GM19035 (cell line): ENCODE data around the gene SLC25A14.
"Not testable (repeated sequence)": the region's sequence is repeated elsewhere in the genome, so short reads cannot be mapped to it uniquely, and the experiment has no call there.

Source experiments
- ATAC-seq: cut with Tn5 transposase; IDR thresholded peaks from one replicate; pipeline ENCODE4 v1.9.1; 2021; ENCODE audit not compliant: unreplicated experiment

SLC25A14 gene, protein sequence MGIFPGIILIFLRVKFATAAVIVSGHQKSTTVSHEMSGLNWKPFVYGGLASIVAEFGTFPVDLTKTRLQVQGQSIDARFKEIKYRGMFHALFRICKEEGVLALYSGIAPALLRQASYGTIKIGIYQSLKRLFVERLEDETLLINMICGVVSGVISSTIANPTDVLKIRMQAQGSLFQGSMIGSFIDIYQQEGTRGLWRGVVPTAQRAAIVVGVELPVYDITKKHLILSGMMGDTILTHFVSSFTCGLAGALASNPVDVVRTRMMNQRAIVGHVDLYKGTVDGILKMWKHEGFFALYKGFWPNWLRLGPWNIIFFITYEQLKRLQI

DNA sequence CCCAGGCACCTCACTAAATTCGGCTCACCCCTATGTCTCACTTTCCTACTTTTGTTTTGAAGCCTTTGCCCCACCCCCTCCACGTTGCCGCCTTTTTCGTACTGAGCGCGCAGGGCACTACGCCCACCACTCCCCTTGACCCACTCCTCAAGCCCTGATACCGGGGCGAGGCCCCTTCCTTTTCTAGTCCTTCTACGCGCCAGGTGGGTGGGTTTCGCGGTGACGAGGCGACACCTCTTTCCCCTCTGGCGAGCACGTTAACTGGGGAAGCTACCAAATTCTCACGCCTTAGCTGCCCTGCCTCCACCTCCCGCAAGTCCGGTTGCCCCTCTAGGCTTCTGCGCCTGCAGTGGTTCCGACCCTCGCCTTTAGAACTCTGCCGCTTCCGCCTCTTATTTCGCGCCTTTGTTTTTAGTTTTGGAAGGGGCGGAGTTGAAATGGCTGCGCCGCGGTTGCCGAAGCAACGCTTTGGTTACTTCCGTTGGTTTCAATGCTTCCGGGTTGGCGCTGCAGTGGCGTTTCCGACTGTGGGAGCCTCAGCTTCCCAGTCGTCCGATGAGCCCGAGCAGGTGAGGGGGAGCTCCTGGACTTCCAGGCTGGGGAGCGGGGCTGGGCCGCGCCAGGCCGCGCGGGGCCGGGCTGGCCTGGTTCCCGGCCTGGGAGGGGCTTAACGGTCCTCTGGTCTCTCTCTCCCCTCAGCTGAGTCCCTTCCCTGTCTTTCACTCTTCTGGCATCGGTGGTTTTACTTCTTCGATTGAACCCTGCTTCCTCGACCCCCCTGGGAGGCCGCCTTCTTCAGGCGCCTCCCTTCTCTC, at the start of gene SLC25A14:
Gene SLC25A14 (plus strand): TSS at position 512 of the 815 bp plus-strand sequence. CDS start 360 bp downstream, outside the sequence.
- ATAC-seq, result peak; percentile 98

DNA sequence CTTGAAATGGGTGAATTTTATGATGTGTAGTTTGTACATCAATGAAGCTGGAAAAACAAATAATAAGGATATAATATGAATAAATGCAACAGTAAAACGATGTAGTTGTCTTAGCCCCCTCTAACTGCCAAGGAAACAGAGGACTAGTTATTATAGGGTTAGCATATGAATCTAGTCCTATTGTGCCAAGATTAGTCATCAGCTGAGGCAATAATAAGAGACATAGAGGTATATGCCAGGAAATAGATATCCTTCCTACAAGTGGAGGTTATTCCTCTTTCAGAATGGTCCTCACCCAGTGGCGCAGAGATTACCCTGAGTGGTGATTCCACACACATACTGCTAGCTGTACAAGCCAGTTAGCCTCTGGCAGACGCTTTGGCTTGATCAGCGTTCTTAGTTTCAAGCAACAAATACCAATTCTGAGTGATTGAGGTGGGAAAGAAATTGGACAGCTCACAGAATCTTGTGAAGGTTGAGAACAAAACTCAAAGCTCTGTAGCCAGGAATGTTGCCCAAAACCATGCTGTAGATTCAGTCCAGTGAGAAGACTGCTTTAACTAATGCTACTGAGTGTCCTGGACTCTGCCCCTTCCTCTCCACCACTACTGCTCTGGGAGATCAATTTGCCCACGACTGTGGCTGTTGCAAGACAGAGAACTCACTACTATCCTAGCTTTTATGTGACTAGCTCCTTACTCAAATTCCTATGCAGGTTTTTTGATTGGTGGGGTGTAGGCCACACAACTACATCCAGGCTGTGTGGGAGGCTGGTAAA, 44.0 kb upstream of the SLC25A14 start:
- no peak for ATAC-seq

DNA sequence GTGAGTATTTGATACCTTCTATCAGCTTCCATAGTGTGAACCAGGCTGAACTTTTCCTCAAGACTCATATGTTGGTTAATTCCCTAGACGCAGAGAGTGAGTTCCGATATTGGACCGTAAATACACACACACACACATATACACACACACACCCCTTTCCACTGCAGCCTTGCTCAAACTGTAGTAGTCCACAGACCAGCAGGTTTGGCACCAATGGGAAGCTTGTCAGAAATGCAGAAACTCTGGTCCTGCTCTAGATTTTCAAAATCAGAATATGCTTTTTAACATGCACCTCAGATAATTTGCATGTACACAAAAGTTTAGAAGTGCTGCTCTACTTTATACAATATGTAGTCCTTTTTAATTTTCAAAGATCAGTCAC, 43.4 kb upstream of the SLC25A14 start:
- ATAC-seq, result no peak

DNA sequence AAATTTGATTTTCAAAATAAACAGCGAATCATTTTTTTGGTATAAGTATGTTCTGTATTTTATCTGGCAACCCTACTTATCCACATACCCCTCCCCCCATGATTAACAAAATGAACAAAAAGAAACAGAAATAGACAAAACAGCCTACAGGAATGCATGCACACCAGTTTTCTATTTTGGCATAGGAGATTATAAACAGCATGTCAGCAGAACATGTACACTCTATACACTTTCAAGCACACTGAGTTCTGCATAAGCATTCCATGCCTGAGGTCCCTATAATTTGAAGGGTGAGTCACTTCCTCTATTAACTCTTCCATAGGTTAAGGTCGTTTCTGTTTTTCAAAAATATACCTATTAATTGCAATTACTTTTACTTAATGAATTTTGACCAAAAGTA, 43.0 kb upstream of the SLC25A14 start:
- no peak for ATAC-seq

DNA sequence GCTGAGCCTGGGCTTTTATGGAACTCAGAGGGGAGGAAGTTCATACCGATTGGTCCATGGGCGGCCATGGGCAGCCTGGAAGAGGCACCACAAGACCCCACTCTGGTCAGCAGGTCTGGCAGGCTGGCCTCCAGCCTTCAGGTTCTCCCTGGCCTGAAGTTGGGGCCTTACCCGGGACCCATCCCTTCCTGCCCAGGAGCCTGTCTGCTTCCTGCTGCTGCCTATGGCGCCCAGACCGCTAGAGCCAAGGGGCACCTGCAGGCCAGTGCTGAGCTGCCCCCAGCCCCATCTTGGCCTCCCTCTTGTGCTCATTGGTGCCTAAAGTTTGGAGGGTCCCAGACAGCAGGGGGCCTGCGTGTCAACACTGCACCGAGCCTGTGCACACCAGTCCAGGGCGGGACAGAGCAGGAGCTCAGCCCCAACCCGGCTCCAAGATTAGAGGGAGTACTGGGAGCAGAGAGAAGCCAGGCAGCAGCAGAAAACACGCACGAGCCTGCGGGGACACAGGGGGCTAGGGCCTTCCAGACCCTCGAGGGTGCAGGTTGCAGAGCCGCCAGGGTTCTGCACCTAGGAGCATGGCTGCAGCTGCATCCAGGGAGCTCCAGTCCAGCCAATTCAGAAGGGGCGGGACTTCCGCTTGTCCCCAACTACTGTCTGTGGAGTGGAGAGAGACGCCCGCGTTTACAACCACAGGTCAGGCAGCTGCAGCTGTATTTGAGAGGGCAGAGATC, 40.3 kb upstream of the SLC25A14 start:
- no peak for ATAC-seq

DNA sequence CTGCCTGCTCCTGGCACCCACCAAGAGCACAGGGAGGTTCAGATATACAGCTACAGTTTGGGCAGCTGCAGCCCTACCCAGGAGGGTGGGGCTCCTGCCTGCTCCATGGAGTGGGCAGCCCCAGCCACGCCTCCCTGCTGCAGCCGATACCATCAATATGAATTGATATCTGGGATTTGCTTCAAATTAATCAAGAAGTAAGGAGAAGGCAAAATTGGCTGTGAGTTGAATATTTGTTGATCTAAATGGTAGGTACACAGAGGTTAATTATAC, 39.8 kb upstream of the SLC25A14 start:
- ATAC-seq, result no peak

DNA sequence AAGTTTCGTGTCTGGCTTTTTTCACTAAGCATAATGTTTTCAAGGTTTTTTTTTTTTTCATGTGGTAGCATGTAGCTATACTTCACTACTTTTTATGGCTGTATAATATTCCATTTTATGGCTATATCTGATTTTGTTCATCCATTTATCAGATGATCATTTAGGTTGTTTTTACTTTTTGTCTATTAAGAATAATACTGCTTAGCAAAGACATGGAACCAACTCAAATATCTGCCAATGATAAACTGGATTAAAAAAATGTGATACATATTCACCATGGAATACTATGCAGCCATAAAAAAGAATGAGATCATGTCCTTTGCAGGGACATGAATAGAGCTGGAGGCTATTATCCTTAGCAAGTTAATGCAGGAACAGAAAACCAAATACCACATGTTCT, 38.3 kb upstream of the SLC25A14 start:
- ATAC-seq, result no peak

DNA sequence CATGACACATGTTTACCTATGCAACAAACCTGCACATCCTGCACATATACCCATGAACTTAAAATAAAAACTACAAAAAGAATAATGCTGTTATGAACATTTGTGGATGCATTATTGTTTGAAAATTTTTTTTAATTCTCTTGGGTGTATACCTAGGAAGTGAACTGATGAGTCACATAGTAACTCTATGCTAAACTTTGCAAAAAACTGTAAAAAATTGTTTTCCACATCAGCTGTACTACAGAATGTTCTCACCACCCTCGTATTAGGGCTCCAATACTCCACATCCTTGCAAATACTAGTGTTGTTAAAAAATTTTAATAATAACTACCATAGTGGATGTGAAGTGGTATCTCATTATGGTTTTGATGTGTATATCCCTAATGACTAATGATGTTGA, 37.7 kb upstream of the SLC25A14 start:
- no peak for ATAC-seq

DNA sequence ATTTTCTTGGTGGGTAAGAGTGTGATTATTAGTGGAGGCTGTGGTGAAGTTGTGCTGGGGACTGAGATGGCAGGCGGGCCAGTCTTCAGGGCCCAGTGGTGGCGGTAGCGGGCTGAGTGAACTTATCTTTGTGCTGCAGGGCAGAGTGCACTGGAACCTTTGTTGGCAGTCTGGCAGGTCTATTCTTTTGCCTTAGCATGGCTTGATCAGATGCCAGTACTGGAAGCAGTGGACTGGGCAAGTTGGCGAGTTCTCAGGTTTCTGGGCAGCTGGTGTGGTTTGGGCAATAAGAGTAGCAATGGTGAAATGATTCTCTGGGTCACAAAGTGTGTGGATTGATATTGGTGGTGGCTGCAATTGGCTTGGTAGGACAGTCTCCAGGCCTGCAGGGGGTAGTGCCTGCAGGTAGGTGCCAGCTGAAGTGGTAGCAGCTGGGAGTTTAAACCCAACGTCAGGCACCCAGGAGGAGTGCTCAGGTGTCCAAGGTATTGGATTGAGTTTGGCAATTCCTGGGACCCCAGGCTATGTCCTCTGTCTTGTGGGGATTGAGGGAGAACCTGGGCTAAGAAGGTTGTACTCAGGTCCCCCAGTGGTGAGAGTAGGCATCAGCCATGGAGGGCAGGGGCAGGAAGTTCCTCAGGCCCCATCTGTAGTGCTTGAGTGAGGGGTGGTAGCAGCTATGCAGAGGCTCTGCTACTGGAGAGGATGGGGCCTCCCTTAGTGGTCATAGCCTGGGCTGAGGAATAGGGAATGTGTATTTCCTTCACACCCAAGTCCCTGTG, 34.9 kb upstream of the SLC25A14 start:
- no peak for ATAC-seq

DNA sequence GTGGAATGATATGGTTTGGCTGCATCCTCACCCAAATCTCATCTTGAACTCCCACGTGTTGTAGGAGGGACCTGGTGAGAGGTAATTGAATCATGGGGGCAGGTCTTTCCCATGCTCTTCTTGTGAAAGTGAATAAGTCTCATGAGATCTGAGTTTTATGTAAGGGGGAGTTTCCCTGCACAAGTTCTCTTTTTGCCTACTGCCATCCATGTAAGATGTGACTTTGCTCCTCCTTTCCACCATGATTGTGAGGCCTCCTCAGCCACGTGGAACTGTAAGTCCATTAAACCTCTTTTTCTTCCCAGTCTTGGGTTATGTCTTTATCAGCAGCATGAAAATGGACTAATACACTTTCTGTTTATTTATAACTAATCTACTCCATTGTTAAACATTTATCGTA, 19.8 kb upstream of the SLC25A14 start:
- ATAC-seq, result not testable (repeated sequence)

DNA sequence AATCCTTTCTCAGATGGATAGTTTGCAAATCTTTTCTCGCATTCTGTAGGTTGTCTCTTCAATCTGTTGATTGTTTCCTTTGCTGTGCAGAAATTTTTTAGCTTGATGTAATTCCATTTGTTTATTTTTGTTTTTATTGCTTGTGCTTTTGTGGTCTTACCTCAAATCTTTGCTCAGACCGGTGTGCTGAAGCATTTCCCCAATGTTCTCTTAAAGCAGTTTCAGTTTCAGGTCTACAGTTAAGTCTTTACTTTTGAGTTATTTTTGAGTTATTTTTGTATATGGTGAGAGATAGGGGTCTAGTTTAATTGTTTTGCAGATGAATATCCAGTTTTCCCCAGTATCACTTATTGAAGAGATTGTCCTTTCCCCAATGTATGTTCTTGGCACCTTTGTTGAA, 18.2 kb upstream of the SLC25A14 start:
- peak; percentile 73 for ATAC-seq

DNA sequence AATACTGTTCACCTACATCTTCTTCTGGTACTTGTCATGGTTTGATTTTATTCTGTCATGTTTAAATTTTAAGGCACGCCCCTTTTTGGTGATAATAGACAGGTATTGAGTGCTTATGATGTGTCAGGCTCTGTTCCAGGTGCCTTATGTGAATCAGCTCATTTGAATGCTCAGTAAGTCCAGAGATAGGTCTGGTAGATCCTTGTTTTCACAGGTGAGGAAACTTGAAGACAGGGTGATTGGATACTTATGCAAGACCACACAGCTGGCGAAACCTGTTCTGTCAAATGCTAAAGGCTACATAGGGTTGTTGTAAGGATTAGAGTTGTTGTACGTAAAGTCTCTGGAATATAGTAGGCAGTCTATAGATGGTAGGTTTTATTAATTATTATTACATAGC, 9.6 kb upstream of the SLC25A14 start:
- no peak for ATAC-seq

DNA sequence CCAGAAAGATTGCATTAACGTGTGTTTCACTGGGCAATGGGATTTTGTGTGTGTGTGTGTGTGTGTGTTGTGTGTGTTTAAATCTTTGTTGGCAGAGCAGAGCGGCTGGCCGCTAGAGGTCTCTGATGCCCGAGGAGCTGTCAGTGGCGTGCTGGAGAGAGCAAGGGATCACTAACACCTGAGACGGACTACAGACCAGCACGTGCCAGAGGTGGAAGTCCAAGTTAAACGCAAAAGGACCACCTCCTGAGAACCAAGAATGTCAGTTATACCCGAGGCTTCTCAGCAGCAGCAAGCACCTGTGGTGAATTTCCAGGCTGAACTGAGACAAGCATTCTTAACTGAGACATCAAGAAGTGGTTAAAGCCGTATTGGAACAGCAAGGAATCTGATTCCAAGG, 9.0 kb upstream of the SLC25A14 start:
- peak; percentile 90 for ATAC-seq

DNA sequence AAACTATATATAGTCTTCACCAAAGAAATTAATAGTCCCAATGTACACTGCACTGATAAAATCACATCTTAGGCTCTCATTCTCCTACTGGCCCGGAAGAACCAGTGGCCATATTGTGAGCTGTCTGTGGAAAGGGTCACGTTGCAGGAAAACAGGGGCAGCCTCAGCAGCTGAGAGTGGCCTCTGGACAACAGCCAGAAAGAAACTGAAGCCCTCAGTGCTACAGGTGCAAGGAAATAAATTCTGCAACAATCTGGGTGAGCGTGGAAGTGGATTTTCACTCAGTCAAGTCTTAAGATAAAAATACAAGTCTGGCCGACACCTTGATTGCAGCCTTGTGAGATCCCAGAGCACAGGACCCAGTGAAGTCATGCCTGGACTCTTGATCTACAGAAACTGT, 3.2 kb upstream of the SLC25A14 start:
- ATAC-seq, result no peak

DNA sequence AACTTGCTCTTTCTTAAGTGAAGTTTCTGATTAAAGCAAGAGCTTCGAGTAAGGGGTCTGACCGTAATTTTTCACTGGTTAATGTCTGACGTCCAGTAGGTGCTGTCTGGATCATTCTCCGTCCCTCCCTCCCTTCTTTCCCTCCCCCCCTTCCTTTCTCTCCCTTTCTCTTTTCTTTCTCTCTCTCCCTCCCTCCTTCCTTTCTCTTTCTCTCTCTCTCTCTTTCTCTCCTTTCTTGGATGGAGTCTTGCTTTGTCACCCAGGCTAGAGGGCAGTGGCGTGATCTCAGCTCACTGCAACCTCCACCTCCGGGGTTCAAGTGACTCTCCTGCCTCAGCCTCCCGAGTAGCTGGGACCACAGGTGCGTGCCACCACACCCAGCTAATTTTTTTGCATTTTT, 850 bp upstream of the SLC25A14 start:
- ATAC-seq, result not testable (repeated sequence)

DNA sequence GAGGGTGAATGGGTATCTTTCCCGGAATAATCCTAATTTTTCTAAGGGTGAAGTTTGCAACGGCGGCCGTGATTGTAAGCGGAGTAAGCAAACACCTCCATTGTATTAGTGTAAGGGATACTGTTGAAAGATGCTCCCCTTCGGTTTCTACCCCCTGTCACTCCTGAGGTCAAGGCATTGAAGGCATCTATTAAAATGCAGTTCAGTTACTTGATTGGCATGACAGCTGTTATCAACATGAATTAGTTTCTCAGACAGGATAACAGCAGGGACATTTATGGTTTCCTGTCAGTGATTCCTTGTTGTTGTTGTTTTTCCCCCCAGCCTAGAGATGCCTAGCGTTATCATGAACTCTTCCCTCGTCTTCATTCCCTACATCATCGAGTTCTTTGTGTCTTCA, 552 bp downstream of the SLC25A14 start:
- no peak for ATAC-seq

DNA sequence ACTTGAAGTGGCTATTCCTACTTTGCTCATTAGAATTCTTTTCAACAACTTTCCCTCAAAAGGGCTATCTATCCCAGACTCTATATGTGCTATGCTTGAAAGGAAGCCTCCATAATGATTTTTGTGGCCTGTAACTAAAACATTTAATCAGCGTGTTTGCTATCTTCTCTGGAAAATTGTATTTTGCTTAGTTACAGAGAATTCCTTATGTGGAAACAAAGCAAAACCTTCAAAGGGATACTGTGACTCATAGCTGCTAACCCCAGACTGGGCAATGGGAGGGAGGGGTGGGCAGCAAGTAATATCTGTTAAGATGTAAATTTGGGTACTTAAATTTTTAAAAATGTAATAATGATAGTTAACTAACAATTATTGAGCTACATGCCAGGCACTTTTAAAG, 3.7 kb downstream of the SLC25A14 start:
- ATAC-seq, result no peak

DNA sequence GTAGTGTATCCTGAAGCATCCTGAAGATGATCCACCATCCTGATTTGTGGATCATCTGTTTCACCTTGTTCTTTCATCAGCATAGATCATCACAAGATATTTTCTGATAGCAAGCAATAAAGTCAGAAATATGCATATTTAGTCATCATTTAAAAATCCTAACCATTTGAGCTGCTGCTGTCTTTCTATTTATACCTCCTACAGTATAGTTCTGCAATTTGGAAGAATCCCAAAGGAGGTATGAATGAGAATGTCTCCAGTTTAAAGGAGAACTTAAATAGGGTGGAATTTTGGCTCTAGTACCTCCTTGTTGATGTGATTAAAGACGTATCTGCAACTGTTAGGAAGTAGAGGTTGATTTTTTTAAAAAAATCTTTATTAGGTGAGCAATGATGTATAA, 7.6 kb downstream of the SLC25A14 start:
- no peak for ATAC-seq

DNA sequence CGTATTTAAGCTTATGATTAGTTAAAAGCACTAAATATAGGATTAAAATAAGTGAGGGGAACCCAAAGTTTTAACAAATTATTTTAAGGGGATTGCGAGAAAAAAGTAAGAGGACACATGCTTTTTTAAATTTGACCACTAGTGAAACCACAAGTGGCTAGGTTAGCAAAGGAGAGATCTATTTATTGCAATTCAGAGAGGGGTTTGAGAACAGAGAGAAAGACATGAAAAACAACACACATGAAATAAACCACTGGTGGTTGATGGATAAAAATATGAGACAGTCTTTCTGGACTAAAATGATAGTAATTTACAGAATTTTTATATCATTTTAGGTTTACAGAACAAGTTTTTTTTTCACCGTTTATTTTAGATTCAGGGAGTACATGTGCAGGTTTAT, 11.8 kb downstream of the SLC25A14 start:
- ATAC-seq, result no peak

DNA sequence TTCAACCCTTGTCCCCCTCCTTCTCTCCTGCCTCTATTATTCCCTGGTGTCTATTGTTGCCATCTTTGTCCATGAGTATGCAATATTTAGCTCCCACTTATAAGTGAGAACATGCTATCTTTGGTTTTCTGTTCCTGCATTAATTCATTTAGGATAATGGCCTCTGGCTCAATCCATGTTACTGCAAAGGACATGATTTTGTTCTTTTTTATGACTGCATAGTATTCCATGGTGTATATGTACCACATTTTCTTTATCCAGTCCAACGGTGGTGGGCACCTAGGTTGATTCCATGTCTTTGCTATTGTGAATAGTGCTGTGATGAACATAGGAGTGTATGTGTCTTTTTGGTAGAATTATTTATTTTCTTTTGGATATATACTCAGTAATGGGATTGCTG, 12.3 kb downstream of the SLC25A14 start:
- ATAC-seq, result not testable (repeated sequence)
